ENCODE measurements around the gene RHBDD1.

Gene RHBDD1

DNA sequence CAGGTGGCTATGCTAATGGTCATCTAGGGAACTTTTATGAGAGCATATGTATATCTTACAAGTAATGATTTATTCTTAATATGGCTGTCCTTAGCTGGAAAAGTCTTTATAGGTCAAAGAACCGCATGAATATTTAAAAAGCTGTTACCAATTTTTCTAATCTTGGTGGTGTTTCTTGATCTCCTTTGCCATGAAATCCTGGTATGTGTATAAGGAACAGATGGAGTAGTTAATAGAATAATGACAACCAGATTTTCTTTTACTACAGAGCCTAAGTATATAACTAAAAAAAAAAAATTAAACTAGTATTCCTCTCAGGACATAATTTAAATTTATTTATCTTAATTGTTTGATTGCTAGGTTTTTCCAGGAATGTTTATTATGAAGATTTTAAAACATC is 74.5 kb downstream of the RHBDD1 start:
- H3K4me3 ChIP-seq (ENCODE audit: low read length), result no peak overlapping the region
- TF ChIP-seq, protein P1, sequence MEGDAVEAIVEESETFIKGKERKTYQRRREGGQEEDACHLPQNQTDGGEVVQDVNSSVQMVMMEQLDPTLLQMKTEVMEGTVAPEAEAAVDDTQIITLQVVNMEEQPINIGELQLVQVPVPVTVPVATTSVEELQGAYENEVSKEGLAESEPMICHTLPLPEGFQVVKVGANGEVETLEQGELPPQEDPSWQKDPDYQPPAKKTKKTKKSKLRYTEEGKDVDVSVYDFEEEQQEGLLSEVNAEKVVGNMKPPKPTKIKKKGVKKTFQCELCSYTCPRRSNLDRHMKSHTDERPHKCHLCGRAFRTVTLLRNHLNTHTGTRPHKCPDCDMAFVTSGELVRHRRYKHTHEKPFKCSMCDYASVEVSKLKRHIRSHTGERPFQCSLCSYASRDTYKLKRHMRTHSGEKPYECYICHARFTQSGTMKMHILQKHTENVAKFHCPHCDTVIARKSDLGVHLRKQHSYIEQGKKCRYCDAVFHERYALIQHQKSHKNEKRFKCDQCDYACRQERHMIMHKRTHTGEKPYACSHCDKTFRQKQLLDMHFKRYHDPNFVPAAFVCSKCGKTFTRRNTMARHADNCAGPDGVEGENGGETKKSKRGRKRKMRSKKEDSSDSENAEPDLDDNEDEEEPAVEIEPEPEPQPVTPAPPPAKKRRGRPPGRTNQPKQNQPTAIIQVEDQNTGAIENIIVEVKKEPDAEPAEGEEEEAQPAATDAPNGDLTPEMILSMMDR (conservative IDR thresholded peaks at IDR 0.05; ENCODE audit: low read length), result no peak
- no peak for DNase-seq (ENCODE audit: low read depth)

DNA sequence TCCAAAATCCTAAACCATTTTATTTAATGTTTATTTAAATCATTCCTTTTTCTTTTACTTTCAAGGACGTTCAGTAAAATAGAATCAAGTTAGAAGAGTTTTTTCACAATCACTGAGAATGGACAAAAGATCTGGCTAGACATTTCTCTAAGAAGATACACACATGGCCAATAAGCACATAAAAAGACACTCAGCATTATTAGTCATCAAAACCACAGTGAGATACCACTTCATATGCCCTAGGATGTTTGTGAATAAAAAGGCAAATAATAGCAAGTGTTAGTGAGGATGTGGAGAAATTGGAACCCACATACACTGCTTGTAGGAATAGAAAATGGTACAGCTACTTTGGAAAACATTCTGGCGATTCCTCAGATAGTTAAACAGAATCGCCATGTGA is 76.1 kb downstream of the RHBDD1 start:
- no peak overlapping the region for H3K4me3 ChIP-seq (ENCODE audit: low read length)
- DNase-seq (ENCODE audit: low read depth), result peak; percentile 67
- TF ChIP-seq, protein P1 (conservative IDR thresholded peaks at IDR 0.05; ENCODE audit: low read length), result no peak

DNA sequence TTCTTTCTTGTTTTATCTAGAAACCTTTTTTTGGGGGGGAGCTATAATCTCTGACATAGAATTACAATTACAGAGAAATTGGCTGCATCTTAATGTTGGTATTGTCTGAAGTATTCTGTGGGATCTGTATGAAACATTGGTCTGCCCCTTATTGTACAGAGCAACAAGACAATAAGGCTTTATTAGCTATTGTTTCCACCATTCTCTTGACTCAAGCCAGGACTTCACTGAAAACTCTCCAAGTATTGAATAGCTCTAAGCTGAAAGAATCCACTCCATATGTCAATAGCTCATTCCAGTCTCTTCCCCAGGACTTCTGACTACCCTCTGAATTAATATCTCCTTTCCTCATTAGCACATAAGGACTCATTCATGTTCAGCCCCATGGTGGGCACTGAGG is 77.8 kb downstream of the RHBDD1 start:
- DNase-seq (ENCODE audit: low read depth), result no peak
- TF ChIP-seq, protein P1 (conservative IDR thresholded peaks at IDR 0.05; ENCODE audit: low read length), result no peak

GRCh38 chr2:226915846-226916360 is 80.0 kb downstream of the RHBDD1 start:
- no peak overlapping the region for H3K4me3 ChIP-seq (ENCODE audit: low read length)
- peak; percentile 79 for DNase-seq (ENCODE audit: low read depth)
- TF ChIP-seq, protein P1 (conservative IDR thresholded peaks at IDR 0.05; ENCODE audit: low read length), result no peak

More for the DNA sequence above, 77.8 kb downstream of the RHBDD1 start:
- H3K4me3 ChIP-seq (ENCODE audit: low read length), result no peak overlapping the region

DNA sequence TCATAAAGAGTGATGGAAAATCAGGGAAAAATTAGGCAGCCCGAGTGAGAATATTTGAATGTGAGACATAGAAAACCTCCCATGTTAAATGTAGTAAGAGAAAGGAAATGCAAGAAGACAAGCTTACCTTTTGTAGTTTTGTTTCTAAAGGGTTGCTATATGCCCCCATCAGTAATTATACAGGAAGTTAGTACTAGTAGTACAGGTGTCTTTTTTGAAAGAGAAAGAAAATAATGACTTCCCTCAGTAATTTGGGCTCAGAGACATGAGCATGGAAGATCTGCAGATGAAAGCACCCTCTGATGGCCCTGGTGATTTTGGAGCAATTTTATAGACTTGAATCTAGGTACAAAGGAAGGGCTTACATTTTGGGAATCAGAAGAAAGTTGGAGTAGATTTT is 80.8 kb downstream of the RHBDD1 start:
- H3K4me3 ChIP-seq (ENCODE audit: low read length), result no peak overlapping the region
- no peak for DNase-seq (ENCODE audit: low read depth)
- TF ChIP-seq, protein P1 (conservative IDR thresholded peaks at IDR 0.05; ENCODE audit: low read length), result no peak

DNA sequence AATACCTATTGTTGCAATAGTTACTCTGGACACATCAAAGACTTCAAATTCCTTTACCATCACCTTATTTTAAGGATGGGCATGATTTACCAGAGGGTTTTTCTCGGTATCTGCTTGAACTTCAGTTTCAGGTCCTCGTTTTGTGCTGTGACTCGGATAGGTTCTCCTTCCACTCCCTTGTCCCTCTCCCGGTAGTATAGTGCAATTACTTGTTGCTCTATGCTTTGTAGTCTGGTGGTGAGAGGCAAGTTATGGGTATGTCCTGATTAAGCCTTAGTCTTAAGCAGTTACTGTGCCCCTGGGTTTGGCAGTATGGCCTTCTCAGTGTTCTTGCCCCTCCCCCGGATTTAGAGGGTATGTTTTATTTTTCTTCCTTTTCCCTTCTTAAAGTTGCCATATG is 96.6 kb downstream of the RHBDD1 start:
- no peak for DNase-seq (ENCODE audit: low read depth)
- TF ChIP-seq, protein P1 (conservative IDR thresholded peaks at IDR 0.05; ENCODE audit: low read length), result no peak

GRCh38 chr2:226934546-226935201 is 98.8 kb downstream of the RHBDD1 start:
- peak; percentile 23 for DNase-seq (ENCODE audit: low read depth)
- TF ChIP-seq, protein P1 (conservative IDR thresholded peaks at IDR 0.05; ENCODE audit: low read length), result no peak
- H3K4me3 ChIP-seq (ENCODE audit: low read length), result no peak overlapping the region

More for the DNA sequence above, 96.6 kb downstream of the RHBDD1 start:
- no peak overlapping the region for H3K4me3 ChIP-seq (ENCODE audit: low read length)

Data from AG10803 (cell line).